AG04450 (cell line): Measurements from ENCODE around the gene HBM. TPM values are rescaled to one million over a fixed set of nuclear protein-coding genes. Genes with fewer than 3 reads are reported as not detected.
"Not testable (repeated sequence)": the region's sequence is repeated elsewhere in the genome, so short reads cannot be mapped to it uniquely, and the experiment has no call there.

Source experiments
- CTCF ChIA-PET: fragments of 300-600, 350-600 bp; formaldehyde crosslinking; extraction: SDS; loops from one replicate; lab custom pipeline; 2022; ENCODE audit warnings: antibody characterized with exemption, inconsistent platforms; lab: Charles Lee
- POLR2A ChIA-PET: fragments of 350-600 bp; formaldehyde crosslinking; extraction: SDS; loops from one replicate; lab custom pipeline; 2021; ENCODE audit warnings: antibody characterized with exemption, inconsistent platforms; lab: Yijun Ruan, JAX
- DNase-seq: peaks from one replicate; pipeline ENCODE4 v3.0.0-alpha.2; 2011; ENCODE audit warnings: low read depth, low spot score
- H3K27ac ChIP-seq: one replicate; pipeline ENCODE4 v1.5.1; 2012; ENCODE audit warnings: low read depth, low read length, control low read depth
- H3K27me3 ChIP-seq: one replicate; pipeline ENCODE4 v1.6.0; 2012; ENCODE audit warnings: low read length; ENCODE audit not compliant: control insufficient read depth, insufficient read depth
- H3K4me3 ChIP-seq: 2 replicates; pipeline ENCODE4 v1.5.1; 2011; ENCODE audit warnings: mild to moderate bottlenecking, low read depth, low read length, control low read depth
- H3K9me3 ChIP-seq: 2 replicates; pipeline ENCODE4 v1.5.1; 2012; ENCODE audit warnings: low read length; ENCODE audit not compliant: control insufficient read depth, insufficient read depth
- polyA plus RNA-seq: library from polyadenylated mRNA; depleted of rRNA; stranded (reverse); fragments of >200 nt; gene quantifications from 2 replicates; pipeline ENCODE4 v1.2.3, GENCODE V29; 2011
- TF ChIP-seq, protein P1 (sequence below): IDR thresholded peaks from 2 replicates; pipeline ENCODE4 v1.5.1; 2011; ENCODE audit warnings: low read depth, low read length, control low read depth, inconsistent platforms

The HBM gene
- polyA plus RNA-seq, 1 experiment = not detected

DNA sequence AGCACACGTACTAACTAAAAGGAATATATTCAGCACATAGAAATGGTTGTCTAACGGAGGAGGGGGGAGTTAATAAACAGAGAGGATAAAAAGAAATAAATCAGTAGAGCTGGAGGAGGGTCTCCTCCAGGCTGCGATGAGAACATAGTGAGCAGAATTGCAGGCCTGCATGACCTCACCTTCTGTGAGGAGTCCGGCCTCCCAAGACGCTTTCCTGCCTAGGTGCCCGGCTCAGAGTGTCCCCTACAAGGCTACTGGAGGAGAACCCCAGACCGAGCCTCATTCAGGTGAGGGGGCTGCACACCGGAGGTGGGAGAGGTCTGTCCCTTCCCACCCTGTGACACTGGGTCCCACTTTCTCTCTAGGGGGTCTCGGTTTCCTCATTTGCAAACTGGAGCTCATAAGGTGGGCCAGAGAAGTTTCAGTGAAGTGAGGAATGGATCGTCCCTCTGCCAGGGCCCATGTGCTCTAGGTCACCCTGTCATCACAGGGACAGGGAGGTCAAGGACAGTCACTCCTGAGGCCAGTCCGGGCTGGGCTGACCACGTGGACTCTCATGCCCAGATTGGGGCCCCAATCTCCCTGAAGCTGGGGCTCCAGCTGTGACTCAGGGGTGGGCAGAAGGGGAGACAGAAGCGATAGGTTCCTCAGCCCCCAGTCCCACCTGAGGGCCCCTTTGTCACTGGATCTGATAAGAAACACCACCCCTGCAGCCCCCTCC is 3.3 kb upstream of the HBM start:
- TF ChIP-seq, protein P1, sequence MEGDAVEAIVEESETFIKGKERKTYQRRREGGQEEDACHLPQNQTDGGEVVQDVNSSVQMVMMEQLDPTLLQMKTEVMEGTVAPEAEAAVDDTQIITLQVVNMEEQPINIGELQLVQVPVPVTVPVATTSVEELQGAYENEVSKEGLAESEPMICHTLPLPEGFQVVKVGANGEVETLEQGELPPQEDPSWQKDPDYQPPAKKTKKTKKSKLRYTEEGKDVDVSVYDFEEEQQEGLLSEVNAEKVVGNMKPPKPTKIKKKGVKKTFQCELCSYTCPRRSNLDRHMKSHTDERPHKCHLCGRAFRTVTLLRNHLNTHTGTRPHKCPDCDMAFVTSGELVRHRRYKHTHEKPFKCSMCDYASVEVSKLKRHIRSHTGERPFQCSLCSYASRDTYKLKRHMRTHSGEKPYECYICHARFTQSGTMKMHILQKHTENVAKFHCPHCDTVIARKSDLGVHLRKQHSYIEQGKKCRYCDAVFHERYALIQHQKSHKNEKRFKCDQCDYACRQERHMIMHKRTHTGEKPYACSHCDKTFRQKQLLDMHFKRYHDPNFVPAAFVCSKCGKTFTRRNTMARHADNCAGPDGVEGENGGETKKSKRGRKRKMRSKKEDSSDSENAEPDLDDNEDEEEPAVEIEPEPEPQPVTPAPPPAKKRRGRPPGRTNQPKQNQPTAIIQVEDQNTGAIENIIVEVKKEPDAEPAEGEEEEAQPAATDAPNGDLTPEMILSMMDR = no peak
- ChIA-PET CTCF (no interaction called here), POLR2A (no interaction called here)
- H3K9me3 ChIP-seq = no peaks in the 10 kb centered on the region; the same call in 1 of the 2 replicates
- no peak overlapping the region for H3K27ac ChIP-seq
- peaks cover 36% of the 10 kb centered on the region for H3K27me3 ChIP-seq
- no peak for DNase-seq
- no peak overlapping the region for H3K4me3 ChIP-seq

GRCh38 chr16:163139-163538 is 2.6 kb upstream of the HBM start:
- DNase-seq, H3K27ac ChIP-seq, POLR2A ChIA-PET, CTCF ChIA-PET, H3K4me3 ChIP-seq, H3K9me3 ChIP-seq: not testable (repeated sequence)
- peaks cover 43% of the 10 kb centered on the region for H3K27me3 ChIP-seq

GRCh38 chr16:163696-164095 is 2.1 kb upstream of the HBM start:
- CTCF ChIA-PET, DNase-seq: not testable (repeated sequence)
- peaks cover 49% of the 10 kb centered on the region for H3K27me3 ChIP-seq

DNA sequence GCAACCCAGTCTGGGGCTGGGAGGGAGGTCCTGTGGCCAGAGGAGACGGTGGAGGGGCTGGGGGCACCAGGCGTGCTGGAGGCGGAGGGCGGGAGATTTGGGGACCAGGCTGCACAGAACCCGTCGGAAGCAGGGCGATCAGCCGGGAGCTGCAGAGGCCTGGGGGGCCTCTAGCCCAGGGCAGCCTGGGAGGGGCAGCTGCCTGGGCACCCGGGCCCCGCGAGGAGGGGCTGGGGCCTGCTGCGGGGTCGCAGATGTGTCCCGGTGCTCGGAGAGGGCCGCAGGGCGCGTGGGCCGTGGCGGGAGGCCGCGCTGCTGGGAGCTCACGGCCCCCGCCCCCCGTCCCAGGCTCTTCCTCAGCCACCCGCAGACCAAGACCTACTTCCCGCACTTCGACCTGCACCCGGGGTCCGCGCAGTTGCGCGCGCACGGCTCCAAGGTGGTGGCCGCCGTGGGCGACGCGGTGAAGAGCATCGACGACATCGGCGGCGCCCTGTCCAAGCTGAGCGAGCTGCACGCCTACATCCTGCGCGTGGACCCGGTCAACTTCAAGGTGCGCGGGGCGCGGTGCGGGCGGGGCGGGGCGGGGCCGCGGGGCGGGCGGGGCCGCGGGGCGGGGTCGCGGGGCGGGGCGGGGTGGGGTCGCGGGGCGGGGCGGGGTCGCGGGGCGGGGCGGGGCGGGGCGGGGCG is 1.5 kb upstream of the HBM start:
- DNase-seq, H3K27ac ChIP-seq, H3K4me3 ChIP-seq, CTCF ChIA-PET, H3K9me3 ChIP-seq, POLR2A ChIA-PET: not testable (repeated sequence)
- H3K27me3 ChIP-seq = peaks cover 51% of the 10 kb centered on the region

More at GRCh38 chr16:163696-164095, 2.1 kb upstream of the HBM start:
- H3K27ac ChIP-seq, H3K9me3 ChIP-seq, POLR2A ChIA-PET, H3K4me3 ChIP-seq: not testable (repeated sequence)

DNA sequence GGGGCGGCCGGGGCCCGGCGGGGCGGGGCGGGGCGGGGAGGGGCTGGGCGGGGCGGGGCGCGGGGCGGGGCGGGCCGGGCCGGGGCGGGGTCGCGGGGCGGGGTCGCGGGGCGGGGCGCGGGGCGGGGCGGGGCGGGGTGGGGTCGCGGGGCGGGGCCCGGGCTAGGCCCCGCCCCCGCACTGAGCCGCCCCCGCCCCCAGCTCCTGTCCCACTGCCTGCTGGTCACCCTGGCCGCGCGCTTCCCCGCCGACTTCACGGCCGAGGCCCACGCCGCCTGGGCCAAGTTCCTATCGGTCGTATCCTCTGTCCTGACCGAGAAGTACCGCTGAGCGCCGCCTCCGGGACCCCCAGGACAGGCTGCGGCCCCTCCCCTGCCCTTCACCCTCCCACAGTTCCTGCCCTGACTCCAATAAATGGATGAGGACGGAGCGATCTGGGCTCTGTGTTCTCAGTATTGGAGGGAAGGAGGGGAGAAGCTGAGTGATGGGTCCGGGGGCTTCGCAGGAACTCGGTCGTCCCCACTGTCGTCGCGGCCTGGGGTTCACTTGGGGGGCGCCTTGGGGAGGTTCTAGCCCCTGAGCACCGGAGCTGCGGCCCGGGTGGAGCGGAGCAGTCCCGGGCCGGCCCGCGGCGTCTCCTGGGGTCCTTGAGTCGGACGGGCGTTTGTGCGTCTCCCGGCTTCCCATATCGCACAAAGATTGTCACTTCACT is 795 bp upstream of the HBM start:
- H3K27me3 ChIP-seq = peaks cover 51% of the 10 kb centered on the region
- CTCF ChIA-PET = no interaction called here
- no peak overlapping the region for H3K4me3 ChIP-seq
- H3K27ac ChIP-seq = no peak overlapping the region
- POLR2A ChIA-PET = no interaction called here
- H3K9me3 ChIP-seq = no peaks in the 10 kb centered on the region; the same call in 1 of the 2 replicates
- DNase-seq = no peak
- TF ChIP-seq, protein P1 = no peak

GRCh38 chr16:166375-167121 is 770 bp downstream of the HBM start:
- Histone ChIP-seq H3K27ac (no peak overlapping the region), H3K9me3 (no peaks in the 10 kb centered on the region; the same call in 1 of the 2 replicates), H3K27me3 (peaks cover 47% of the 10 kb centered on the region), H3K4me3 (no peak overlapping the region)
- DNase-seq = no peak
- CTCF ChIA-PET = no interaction called here
- POLR2A ChIA-PET = no interaction called here
- TF ChIP-seq, protein P1 = no peak
